HEK293 (cell line): ENCODE measurements around the gene ZBTB21.

Experiments
- CTCF ChIP-seq: fragments of 450-650 bp; formaldehyde crosslinking; IDR thresholded peaks from 2 replicates; pipeline ENCODE4 v1.5.1; 2016; ENCODE audit warnings: missing biosample characterization, missing genetic modification characterization
- FEZF1 ChIP-seq: fragments of 450-650 bp; formaldehyde crosslinking; IDR thresholded peaks from 2 replicates; pipeline ENCODE4 v1.5.1; 2016; ENCODE audit warnings: missing biosample characterization, missing genetic modification characterization
- GLI4 ChIP-seq: fragments of 450-650 bp; formaldehyde crosslinking; IDR thresholded peaks from 2 replicates; pipeline ENCODE4 v1.5.1; 2016; ENCODE audit warnings: missing biosample characterization, missing genetic modification characterization
- SALL2 ChIP-seq: fragments of 450-650 bp; formaldehyde crosslinking; IDR thresholded peaks from 2 replicates; pipeline ENCODE4 v1.5.0; 2017; ENCODE audit warnings: missing biosample characterization, mild to moderate bottlenecking, missing genetic modification characterization, borderline replicate concordance
- SCRT1 ChIP-seq: fragments of 450-650 bp; formaldehyde crosslinking; IDR thresholded peaks from 2 replicates; pipeline ENCODE4 v1.5.1; 2016; ENCODE audit warnings: missing biosample characterization, missing genetic modification characterization, borderline replicate concordance
- SETDB1 ChIP-seq: IDR thresholded peaks from one replicate; pipeline ENCODE4 v1.6.1; 2017; ENCODE audit warnings: mild to moderate bottlenecking, low read length, moderate library complexity, mixed read lengths; ENCODE audit not compliant: insufficient read length
- ZNF404 ChIP-seq: fragments of 450-650 bp; formaldehyde crosslinking; IDR thresholded peaks from 2 replicates; pipeline ENCODE4 v1.5.1; 2017; ENCODE audit warnings: missing biosample characterization, missing genetic modification characterization
- ZNF423 ChIP-seq: fragments of 450-650 bp; formaldehyde crosslinking; IDR thresholded peaks from 2 replicates; pipeline ENCODE4 v1.5.1; 2016; ENCODE audit warnings: missing biosample characterization, missing genetic modification characterization
- ZNF692 ChIP-seq: fragments of 450-650 bp; formaldehyde crosslinking; IDR thresholded peaks from 2 replicates; pipeline ENCODE4 v1.5.1; 2016; ENCODE audit warnings: missing biosample characterization, missing genetic modification characterization
- ZNF837 ChIP-seq: fragments of 450-650 bp; formaldehyde crosslinking; IDR thresholded peaks from 2 replicates; pipeline ENCODE4 v1.5.1; 2016; ENCODE audit warnings: missing biosample characterization, missing genetic modification characterization
- TF ChIP-seq, protein P1 (sequence below): fragments of 450-650 bp; formaldehyde crosslinking; IDR thresholded peaks from 2 replicates; pipeline ENCODE4 v1.5.1; 2017; ENCODE audit warnings: missing biosample characterization, missing genetic modification characterization

DNA sequence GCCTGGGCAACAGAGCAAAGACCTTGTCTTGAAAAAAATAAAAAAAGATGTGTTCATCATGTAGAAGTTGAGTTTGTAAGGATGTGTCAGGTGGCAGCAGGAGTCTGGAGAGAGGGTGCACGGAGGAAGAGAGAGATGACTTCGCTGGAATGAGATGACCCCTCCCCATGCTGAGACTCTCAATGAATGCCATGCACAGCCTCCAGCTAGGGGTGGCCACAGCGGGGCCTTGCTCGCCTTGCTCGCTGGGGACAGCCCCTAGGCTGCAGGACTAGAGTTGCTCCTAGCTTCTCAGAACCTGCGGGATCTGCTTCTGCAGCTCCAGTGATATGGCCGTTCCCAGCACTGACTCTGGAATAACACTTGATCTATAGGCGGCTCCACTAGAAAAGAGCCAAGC is 49.8 kb downstream of the ZBTB21 start:
- no peak for TF ChIP-seq SETDB1
- no peak for TF ChIP-seq ZNF837 (tag by site-specific recombination)
- no peak for TF ChIP-seq ZNF404 (tag by site-specific recombination)
- TF ChIP-seq FEZF1 = no peak
- no peak for TF ChIP-seq CTCF (tag by site-specific recombination)
- TF ChIP-seq, protein P1, sequence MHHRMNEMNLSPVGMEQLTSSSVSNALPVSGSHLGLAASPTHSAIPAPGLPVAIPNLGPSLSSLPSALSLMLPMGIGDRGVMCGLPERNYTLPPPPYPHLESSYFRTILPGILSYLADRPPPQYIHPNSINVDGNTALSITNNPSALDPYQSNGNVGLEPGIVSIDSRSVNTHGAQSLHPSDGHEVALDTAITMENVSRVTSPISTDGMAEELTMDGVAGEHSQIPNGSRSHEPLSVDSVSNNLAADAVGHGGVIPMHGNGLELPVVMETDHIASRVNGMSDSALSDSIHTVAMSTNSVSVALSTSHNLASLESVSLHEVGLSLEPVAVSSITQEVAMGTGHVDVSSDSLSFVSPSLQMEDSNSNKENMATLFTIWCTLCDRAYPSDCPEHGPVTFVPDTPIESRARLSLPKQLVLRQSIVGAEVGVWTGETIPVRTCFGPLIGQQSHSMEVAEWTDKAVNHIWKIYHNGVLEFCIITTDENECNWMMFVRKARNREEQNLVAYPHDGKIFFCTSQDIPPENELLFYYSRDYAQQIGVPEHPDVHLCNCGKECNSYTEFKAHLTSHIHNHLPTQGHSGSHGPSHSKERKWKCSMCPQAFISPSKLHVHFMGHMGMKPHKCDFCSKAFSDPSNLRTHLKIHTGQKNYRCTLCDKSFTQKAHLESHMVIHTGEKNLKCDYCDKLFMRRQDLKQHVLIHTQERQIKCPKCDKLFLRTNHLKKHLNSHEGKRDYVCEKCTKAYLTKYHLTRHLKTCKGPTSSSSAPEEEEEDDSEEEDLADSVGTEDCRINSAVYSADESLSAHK (tag by site-specific recombination) = no peak
- TF ChIP-seq ZNF692 = no peak
- TF ChIP-seq GLI4 = no peak
- TF ChIP-seq SCRT1 = no peak
- no peak for TF ChIP-seq ZNF423 (tag by site-specific recombination)
- no peak for TF ChIP-seq SALL2
